ENCODE measurements around the gene TRPM1. TPM values are rescaled to one million over a fixed set of nuclear protein-coding genes. Genes with fewer than 3 reads are reported as not detected.

Gene TRPM1
- total and polyA plus RNA-seq, 4 donors: 0.05 to 0.72 (median 0.10) TPM; not detected in 1

- 84% methylated on average over 14 of the region's 15 CpGs for WGBS (ENCODE audit: insufficient coverage)
- DNase-seq (ENCODE audit: low read depth in 4 of 6, low spot score in 6 of 6): no peak
- Histone ChIP-seq H3K9me3 (ENCODE audit: control insufficient read depth, insufficient read depth, low read length) (peaks cover 3% of the 10 kb centered on the region), H3K4me1 (ENCODE audit: control insufficient read depth, insufficient read depth, low read length) (no peaks in the 10 kb centered on the region), H3K27me3 (ENCODE audit: control insufficient read depth, insufficient read depth, low read length) (no peaks in the 10 kb centered on the region), H3K27ac (ENCODE audit: low read depth, low read length) (no peak overlapping the region), H3K36me3 (ENCODE audit: control insufficient read depth, insufficient read depth, low read length) (no peaks in the 10 kb centered on the region), H3K4me3 (ENCODE audit: low read depth, low read length) (no peak overlapping the region)
Measured at GRCh38 chr15:31060429-31061140, 40.9 kb downstream of the TRPM1 start.

GRCh38 chr15:31058236-31058962 is 43.1 kb downstream of the TRPM1 start:
- Histone ChIP-seq H3K36me3 (ENCODE audit: control insufficient read depth, insufficient read depth, low read length) (no peaks in the 10 kb centered on the region), H3K27ac (ENCODE audit: low read depth, low read length) (no peak overlapping the region), H3K27me3 (ENCODE audit: control insufficient read depth, insufficient read depth, low read length) (no peaks in the 10 kb centered on the region), H3K9me3 (ENCODE audit: control insufficient read depth, insufficient read depth, low read length) (peaks cover 3% of the 10 kb centered on the region), H3K4me1 (ENCODE audit: control insufficient read depth, insufficient read depth, low read length) (no peaks in the 10 kb centered on the region), H3K4me3 (ENCODE audit: low read depth, low read length) (no peak overlapping the region)
- no peak for DNase-seq (ENCODE audit: low read depth in 4 of 6, low spot score in 6 of 6)
- 94% methylated on average over 6 of the region's 6 CpGs for WGBS (ENCODE audit: insufficient coverage)

- no peaks in the 10 kb centered on the region for H3K27me3 ChIP-seq (ENCODE audit: control insufficient read depth, insufficient read depth, low read length)
- H3K9me3 ChIP-seq (ENCODE audit: control insufficient read depth, insufficient read depth, low read length): no peaks in the 10 kb centered on the region
- no peak overlapping the region for H3K4me3 ChIP-seq (ENCODE audit: low read depth, low read length)
- no peak for DNase-seq (ENCODE audit: low read depth in 4 of 6, low spot score in 6 of 6)
- WGBS (ENCODE audit: insufficient coverage): 86% methylated on average over 3 of the region's 3 CpGs
- no peaks in the 10 kb centered on the region for H3K36me3 ChIP-seq (ENCODE audit: control insufficient read depth, insufficient read depth, low read length)
- H3K4me1 ChIP-seq (ENCODE audit: control insufficient read depth, insufficient read depth, low read length): no peaks in the 10 kb centered on the region
- H3K27ac ChIP-seq (ENCODE audit: low read depth, low read length): no peak overlapping the region
Measured at GRCh38 chr15:31051496-31052080, 49.9 kb downstream of the TRPM1 start.

GRCh38 chr15:31050953-31051352 is 50.6 kb downstream of the TRPM1 start:
- Histone ChIP-seq H3K4me3 (ENCODE audit: low read depth, low read length) (no peak overlapping the region), H3K36me3 (ENCODE audit: control insufficient read depth, insufficient read depth, low read length) (no peaks in the 10 kb centered on the region), H3K27me3 (ENCODE audit: control insufficient read depth, insufficient read depth, low read length) (no peaks in the 10 kb centered on the region), H3K4me1 (ENCODE audit: control insufficient read depth, insufficient read depth, low read length) (no peaks in the 10 kb centered on the region), H3K9me3 (ENCODE audit: control insufficient read depth, insufficient read depth, low read length) (no peaks in the 10 kb centered on the region), H3K27ac (ENCODE audit: low read depth, low read length) (no peak overlapping the region)
- 75% methylated on average over 8 of the region's 10 CpGs for WGBS (ENCODE audit: insufficient coverage)
- no peak for DNase-seq (ENCODE audit: low read depth in 4 of 6, low spot score in 6 of 6)

DNA sequence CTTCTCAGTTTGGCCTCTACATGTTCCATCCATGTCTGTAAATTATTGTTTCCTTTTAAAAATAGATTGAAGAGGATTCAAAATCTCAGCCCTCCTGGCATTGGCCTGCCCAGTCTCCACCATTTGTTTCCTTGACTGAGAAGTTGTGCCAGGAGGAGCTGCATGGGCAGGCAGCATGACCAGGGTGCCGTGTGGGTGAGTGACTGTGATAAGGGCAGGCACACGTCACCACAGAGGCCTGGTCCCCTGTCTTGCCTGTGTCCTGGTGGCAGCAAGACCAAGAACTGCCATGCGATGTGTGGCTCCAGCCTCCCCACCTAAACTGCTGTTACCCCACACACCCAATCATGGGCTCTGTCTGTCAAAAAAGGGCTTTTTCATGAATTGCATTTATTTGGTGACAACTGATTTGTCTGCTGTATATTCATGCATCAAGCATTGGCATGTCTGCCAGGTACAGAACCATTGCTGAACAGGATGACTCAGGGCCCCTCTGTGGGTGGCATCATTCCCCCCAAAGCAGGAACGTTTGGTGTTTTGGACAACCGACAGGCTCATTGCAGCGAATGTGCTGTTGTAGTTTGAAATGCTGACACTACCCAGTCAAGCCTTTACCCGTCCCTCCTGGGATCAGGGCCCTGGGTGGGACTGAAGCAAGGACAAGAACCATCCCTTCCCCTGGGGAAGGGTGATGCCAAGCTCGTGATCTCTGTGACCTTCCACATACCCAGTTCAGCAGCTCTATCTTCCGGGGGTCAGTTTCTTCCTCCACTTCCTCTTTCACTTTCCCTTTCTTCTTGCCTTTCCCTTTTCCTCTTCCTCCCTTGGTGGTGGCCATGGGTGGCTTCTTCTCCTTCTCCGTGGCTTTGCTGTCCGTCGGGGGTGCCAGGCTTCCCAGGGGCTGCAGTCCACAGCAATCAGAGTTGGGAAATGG is 51.6 kb downstream of the TRPM1 start:
- WGBS (ENCODE audit: insufficient coverage): 82% methylated on average over 7 of the region's 12 CpGs

DNA sequence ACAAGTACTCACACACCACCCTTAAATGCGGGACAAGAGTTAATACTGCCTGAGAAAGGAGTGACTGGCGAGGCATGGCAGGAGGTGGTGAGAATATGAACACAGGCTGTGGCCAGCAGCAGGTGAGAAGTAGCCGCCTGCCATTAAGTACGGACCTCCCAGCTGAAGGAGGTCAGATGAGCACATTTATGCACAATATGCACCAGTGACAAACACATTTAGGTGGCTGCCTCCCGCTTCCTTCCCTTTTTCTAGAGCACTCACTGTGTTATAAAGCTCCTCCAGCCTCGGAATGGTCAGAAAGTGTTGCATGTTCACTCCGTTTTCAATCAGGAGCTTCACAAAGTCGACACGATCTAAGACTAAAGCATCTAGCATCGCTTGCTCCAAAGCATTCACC is 52.4 kb downstream of the TRPM1 start:
- 82% methylated on average over 8 of the region's 10 CpGs for WGBS (ENCODE audit: insufficient coverage)
- H3K27ac ChIP-seq (ENCODE audit: low read depth, low read length): no peak overlapping the region
- H3K4me1 ChIP-seq (ENCODE audit: control insufficient read depth, insufficient read depth, low read length): no peaks in the 10 kb centered on the region
- H3K9me3 ChIP-seq (ENCODE audit: control insufficient read depth, insufficient read depth, low read length): no peaks in the 10 kb centered on the region
- no peak overlapping the region for H3K4me3 ChIP-seq (ENCODE audit: low read depth, low read length)
- H3K36me3 ChIP-seq (ENCODE audit: control insufficient read depth, insufficient read depth, low read length): no peaks in the 10 kb centered on the region
- H3K27me3 ChIP-seq (ENCODE audit: control insufficient read depth, insufficient read depth, low read length): no peaks in the 10 kb centered on the region
- no peak for DNase-seq (ENCODE audit: low read depth in 4 of 6, low spot score in 6 of 6)

More for the DNA sequence above, 51.6 kb downstream of the TRPM1 start:
- DNase-seq (ENCODE audit: low read depth in 4 of 6, low spot score in 6 of 6): no peak
- Histone ChIP-seq H3K4me1 (ENCODE audit: control insufficient read depth, insufficient read depth, low read length) (no peaks in the 10 kb centered on the region), H3K9me3 (ENCODE audit: control insufficient read depth, insufficient read depth, low read length) (no peaks in the 10 kb centered on the region), H3K4me3 (ENCODE audit: low read depth, low read length) (no peak overlapping the region), H3K27ac (ENCODE audit: low read depth, low read length) (no peak overlapping the region), H3K27me3 (ENCODE audit: control insufficient read depth, insufficient read depth, low read length) (no peaks in the 10 kb centered on the region), H3K36me3 (ENCODE audit: control insufficient read depth, insufficient read depth, low read length) (no peaks in the 10 kb centered on the region)

GRCh38 chr15:31047437-31047836 is 54.1 kb downstream of the TRPM1 start:
- H3K4me1 ChIP-seq (ENCODE audit: control insufficient read depth, insufficient read depth, low read length): no peaks in the 10 kb centered on the region
- WGBS (ENCODE audit: insufficient coverage): 100% methylated on average over 3 of the region's 8 CpGs
- H3K27me3 ChIP-seq (ENCODE audit: control insufficient read depth, insufficient read depth, low read length): no peaks in the 10 kb centered on the region
- no peaks in the 10 kb centered on the region for H3K36me3 ChIP-seq (ENCODE audit: control insufficient read depth, insufficient read depth, low read length)
- no peak for DNase-seq (ENCODE audit: low read depth in 4 of 6, low spot score in 6 of 6)
- no peak overlapping the region for H3K27ac ChIP-seq (ENCODE audit: low read depth, low read length)
- H3K4me3 ChIP-seq (ENCODE audit: low read depth, low read length): no peak overlapping the region
- H3K9me3 ChIP-seq (ENCODE audit: control insufficient read depth, insufficient read depth, low read length): no peaks in the 10 kb centered on the region

GRCh38 chr15:31046759-31047359 is 54.7 kb downstream of the TRPM1 start:
- DNase-seq (ENCODE audit: low read depth in 4 of 6, low spot score in 6 of 6): no peak
- Histone ChIP-seq H3K27me3 (ENCODE audit: control insufficient read depth, insufficient read depth, low read length) (no peaks in the 10 kb centered on the region), H3K4me1 (ENCODE audit: control insufficient read depth, insufficient read depth, low read length) (no peaks in the 10 kb centered on the region), H3K9me3 (ENCODE audit: control insufficient read depth, insufficient read depth, low read length) (no peaks in the 10 kb centered on the region), H3K36me3 (ENCODE audit: control insufficient read depth, insufficient read depth, low read length) (no peaks in the 10 kb centered on the region), H3K27ac (ENCODE audit: low read depth, low read length) (no peak overlapping the region), H3K4me3 (ENCODE audit: low read depth, low read length) (no peak overlapping the region)
- 78% methylated on average over 17 of the region's 19 CpGs for WGBS (ENCODE audit: insufficient coverage)

DNA sequence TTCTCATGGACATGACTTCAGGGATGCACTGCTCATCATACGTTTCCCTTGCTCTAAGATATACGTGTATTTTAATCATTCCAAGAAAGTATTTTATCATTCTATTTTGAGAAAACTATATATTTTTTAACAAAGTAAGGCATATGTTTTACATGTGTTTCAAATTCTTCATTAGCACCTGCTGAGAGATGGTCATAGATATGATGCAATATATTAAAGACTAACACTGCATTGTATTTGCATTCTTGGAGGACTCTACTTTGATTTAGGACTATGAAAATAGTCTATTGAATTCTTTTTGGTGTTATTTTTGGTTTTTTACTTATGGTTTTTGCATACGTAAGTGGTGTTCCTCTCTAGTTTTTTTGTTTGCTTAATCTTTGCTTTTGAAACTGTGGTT is 55.9 kb downstream of the TRPM1 start:
- Histone ChIP-seq H3K36me3 (ENCODE audit: control insufficient read depth, insufficient read depth, low read length) (no peaks in the 10 kb centered on the region), H3K4me3 (ENCODE audit: low read depth, low read length) (no peak overlapping the region), H3K4me1 (ENCODE audit: control insufficient read depth, insufficient read depth, low read length) (no peaks in the 10 kb centered on the region), H3K27me3 (ENCODE audit: control insufficient read depth, insufficient read depth, low read length) (no peaks in the 10 kb centered on the region), H3K27ac (ENCODE audit: low read depth, low read length) (no peak overlapping the region), H3K9me3 (ENCODE audit: control insufficient read depth, insufficient read depth, low read length) (no peaks in the 10 kb centered on the region)
- no peak for DNase-seq (ENCODE audit: low read depth in 4 of 6, low spot score in 6 of 6)
- no CpG with 5 or more reads among the region's 3 CpGs for WGBS (ENCODE audit: insufficient coverage)
